ENCODE data around the gene EPHA7.

Gene EPHA7

DNA sequence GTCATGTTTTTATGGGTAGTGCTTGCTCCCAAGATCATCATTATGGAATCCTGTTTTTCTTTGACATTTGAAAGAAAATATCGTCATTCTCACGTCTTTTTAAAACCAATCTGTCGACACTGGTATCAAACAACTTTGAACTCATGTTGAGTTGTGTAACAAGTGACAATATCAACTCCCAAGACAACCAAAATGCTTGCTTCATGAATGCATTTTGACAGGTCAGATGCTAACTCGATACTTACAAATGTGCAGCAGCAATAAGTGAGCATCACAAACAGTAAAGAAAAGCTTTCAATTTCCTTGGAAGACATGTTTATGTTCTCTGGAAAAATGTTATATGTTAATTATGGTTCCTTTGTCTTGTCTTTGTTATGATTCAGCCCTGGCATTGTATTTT lies 125.9 kb downstream of the EPHA7 start:
- Histone ChIP-seq H3K9ac (ENCODE audit: low read length) (no peak overlapping the region), H4K20me1 (ENCODE audit: insufficient read depth, low read length) (no peaks in the 10 kb centered on the region), H3K9me3 (ENCODE audit: insufficient read depth, low read length) (no peaks in the 10 kb centered on the region), H3K4me2 (ENCODE audit: low read length) (no peak overlapping the region), H3K36me3 (replicated peaks; ENCODE audit: low read depth, low read length) (no peaks in the 10 kb centered on the region), H3K4me1 (ENCODE audit: low read length) (no peaks in the 10 kb centered on the region), H3K27me3 (ENCODE audit: low read depth, low read length) (no peaks in the 10 kb centered on the region), H3K79me2 (ENCODE audit: low read length) (no peaks in the 10 kb centered on the region), H3K27ac (ENCODE audit: low read length) (no peak overlapping the region), H2AFZ (ENCODE audit: low read depth, low read length) (no peak overlapping the region), H3K4me3 (ENCODE audit: low read length) (no peak overlapping the region)
- TF ChIP-seq CTCF (IDR thresholded peaks at IDR 0.05; ENCODE audit: low read depth, low read length) (no peak), EZH2phosphoT487 (IDR thresholded peaks at IDR 0.05; ENCODE audit: low read depth) (no peak)

GRCh38 chr6:93282521-93283031 lies 136.8 kb downstream of the EPHA7 start:
- Histone ChIP-seq H3K9ac (ENCODE audit: low read length) (no peak overlapping the region), H3K27me3 (ENCODE audit: low read depth, low read length) (no peaks in the 10 kb centered on the region), H2AFZ (ENCODE audit: low read depth, low read length) (no peak overlapping the region), H3K4me2 (ENCODE audit: low read length) (no peak overlapping the region), H3K36me3 (replicated peaks; ENCODE audit: low read depth, low read length) (no peaks in the 10 kb centered on the region), H3K27ac (ENCODE audit: low read length) (no peak overlapping the region), H3K4me1 (ENCODE audit: low read length) (no peaks in the 10 kb centered on the region), H4K20me1 (ENCODE audit: insufficient read depth, low read length) (no peaks in the 10 kb centered on the region), H3K79me2 (ENCODE audit: low read length) (no peaks in the 10 kb centered on the region), H3K4me3 (ENCODE audit: low read length) (no peak overlapping the region), H3K9me3 (ENCODE audit: insufficient read depth, low read length) (no peaks in the 10 kb centered on the region)
- TF ChIP-seq CTCF (IDR thresholded peaks at IDR 0.05; ENCODE audit: low read depth, low read length), result no peak
- no peak for TF ChIP-seq EZH2phosphoT487 (IDR thresholded peaks at IDR 0.05; ENCODE audit: low read depth)

GRCh38 chr6:93278241-93278640 lies 141.1 kb downstream of the EPHA7 start:
- no peak overlapping the region for H3K27ac ChIP-seq (ENCODE audit: low read length)
- H3K4me2 ChIP-seq (ENCODE audit: low read length), result no peak overlapping the region
- H2AFZ ChIP-seq (ENCODE audit: low read depth, low read length), result no peak overlapping the region
- H3K9me3 ChIP-seq (ENCODE audit: insufficient read depth, low read length), result no peaks in the 10 kb centered on the region
- H3K4me3 ChIP-seq (ENCODE audit: low read length), result no peak overlapping the region
- H3K36me3 ChIP-seq (replicated peaks; ENCODE audit: low read depth, low read length), result no peaks in the 10 kb centered on the region
- H3K27me3 ChIP-seq (ENCODE audit: low read depth, low read length), result no peaks in the 10 kb centered on the region
- TF ChIP-seq EZH2phosphoT487 (IDR thresholded peaks at IDR 0.05; ENCODE audit: low read depth) (no peak), CTCF (IDR thresholded peaks at IDR 0.05; ENCODE audit: low read depth, low read length) (no peak)
- no peaks in the 10 kb centered on the region for H3K4me1 ChIP-seq (ENCODE audit: low read length)
- H4K20me1 ChIP-seq (ENCODE audit: insufficient read depth, low read length), result no peaks in the 10 kb centered on the region
- no peaks in the 10 kb centered on the region for H3K79me2 ChIP-seq (ENCODE audit: low read length)
- no peak overlapping the region for H3K9ac ChIP-seq (ENCODE audit: low read length)

DNA sequence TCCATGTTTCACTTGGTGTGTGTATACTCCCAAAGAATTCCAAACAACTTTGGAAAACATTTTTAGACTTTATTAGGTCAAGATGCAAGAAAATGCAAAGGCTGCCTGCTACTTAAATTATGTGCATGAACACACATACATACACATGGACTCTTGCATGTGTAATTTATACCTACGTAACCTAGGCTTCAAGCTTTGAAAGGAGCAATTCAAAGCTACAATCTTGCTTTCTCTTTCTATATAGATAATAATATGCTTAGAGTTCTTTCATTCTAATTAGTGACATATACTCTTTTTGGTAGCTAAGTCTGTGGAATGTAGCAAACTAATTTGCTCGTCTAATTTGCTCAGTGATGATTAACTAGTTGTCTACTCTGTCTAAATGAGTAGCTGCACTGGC lies 146.5 kb downstream of the EPHA7 start:
- no peak overlapping the region for H3K4me2 ChIP-seq (ENCODE audit: low read length)
- H3K4me1 ChIP-seq (ENCODE audit: low read length), result no peaks in the 10 kb centered on the region
- H4K20me1 ChIP-seq (ENCODE audit: insufficient read depth, low read length), result no peaks in the 10 kb centered on the region
- H3K36me3 ChIP-seq (replicated peaks; ENCODE audit: low read depth, low read length), result no peaks in the 10 kb centered on the region
- H3K27me3 ChIP-seq (ENCODE audit: low read depth, low read length), result no peaks in the 10 kb centered on the region
- H3K79me2 ChIP-seq (ENCODE audit: low read length), result no peaks in the 10 kb centered on the region
- no peak overlapping the region for H3K27ac ChIP-seq (ENCODE audit: low read length)
- no peak overlapping the region for H3K4me3 ChIP-seq (ENCODE audit: low read length)
- H3K9me3 ChIP-seq (ENCODE audit: insufficient read depth, low read length), result no peaks in the 10 kb centered on the region
- TF ChIP-seq EZH2phosphoT487 (IDR thresholded peaks at IDR 0.05; ENCODE audit: low read depth), result no peak
- TF ChIP-seq CTCF (IDR thresholded peaks at IDR 0.05; ENCODE audit: low read depth, low read length), result no peak
- H2AFZ ChIP-seq (ENCODE audit: low read depth, low read length), result no peak overlapping the region
- H3K9ac ChIP-seq (ENCODE audit: low read length), result no peak overlapping the region

All from OCI-LY3 (cell line).